K562 (cell line): Measurements from ENCODE around the gene PRRT1. TPM values are rescaled to one million over a fixed set of nuclear protein-coding genes. Genes with fewer than 3 reads are reported as not detected.

Source experiments
- BCL6 ChIP-seq: fragments of 250-450 bp; sonication (Bioruptor Pico); IDR thresholded peaks from 2 replicates; pipeline ENCODE4 v1.4.0; 2020
- CBX8 ChIP-seq: fragments of 200-600 bp; sonication (generic); IDR thresholded peaks from 2 replicates; pipeline ENCODE4 v1.6.1; 2012; ENCODE audit warnings: borderline replicate concordance, mixed run types, low read depth, mild to moderate bottlenecking, moderate library complexity, mixed read lengths, low read length, control low read depth, inconsistent platforms; ENCODE audit not compliant: poor library complexity, severe bottlenecking; ENCODE audit errors: extremely low read depth
- CHD1 ChIP-seq: fragments of 200-600 bp; sonication (generic); IDR thresholded peaks from one replicate; pipeline ENCODE4 v1.6.1; 2012; ENCODE audit warnings: mild to moderate bottlenecking, moderate library complexity, low read length, inconsistent platforms
- HDAC8 ChIP-seq: fragments of 450-650 bp; IDR thresholded peaks from 2 replicates; pipeline ENCODE4 v1.6.1; 2016; ENCODE audit warnings: mild to moderate bottlenecking, missing genetic modification characterization, moderate library complexity, missing compliant biosample characterization
- KDM4B ChIP-seq, 2 experiments: fragments of 450-650 bp in 1 of 2; sonication (generic) in 1 of 2; IDR thresholded peaks; 2 replicates each; pipeline ENCODE4 v1.6.1; 2016 to 2017; ENCODE audit warnings: borderline replicate concordance in 2 of 2, antibody characterized with exemption in 1 of 2, low read depth in 1 of 2, mild to moderate bottlenecking in 1 of 2
- MCM7 ChIP-seq, 2 experiments: fragments of 450-650 bp; IDR thresholded peaks; 2 replicates each; pipeline ENCODE4 v1.6.1; 2016 to 2018
- MED1 ChIP-seq: sonication (generic); formaldehyde crosslinking; IDR thresholded peaks from 2 replicates; pipeline ENCODE4 v1.8.1; 2023; ENCODE audit warnings: missing genetic modification reagents, borderline replicate concordance
- PHB ChIP-seq: fragments of 250-450 bp; sonication (Bioruptor Pico); IDR thresholded peaks from 2 replicates; pipeline ENCODE4 v1.5.0; 2021
- POLR3G ChIP-seq: IDR thresholded peaks from 2 replicates; pipeline ENCODE4 v1.6.1; 2011; ENCODE audit not compliant: insufficient read length, insufficient replicate concordance; ENCODE audit errors: extremely low read depth
- RCOR1 ChIP-seq, 2 experiments: IDR thresholded peaks; 2 replicates each; pipeline ENCODE4 v1.6.1; 2012; ENCODE audit warnings: low read depth in 2 of 2, low read length in 2 of 2, borderline replicate concordance in 1 of 2, improper control_type of control experiment in 1 of 2
- RFX5 ChIP-seq: IDR thresholded peaks from 2 replicates; pipeline ENCODE4 v1.6.1; 2011; ENCODE audit warnings: low read depth, mild to moderate bottlenecking, improper control_type of control experiment, low read length
- SLC30A9 ChIP-seq: fragments of 250-450 bp; sonication (Bioruptor Pico); IDR thresholded peaks from 2 replicates; pipeline ENCODE4 v1.8.0; 2022; ENCODE audit warnings: mild to moderate bottlenecking, moderate library complexity
- SMAD4 ChIP-seq: fragments of 250-450 bp; sonication (Bioruptor Pico); conservative IDR thresholded peaks from 2 replicates; pipeline ENCODE4 v1.8.0; 2021; ENCODE audit warnings: inconsistent platforms, mild to moderate bottlenecking, moderate library complexity
- TAF1 ChIP-seq: IDR thresholded peaks from 2 replicates; pipeline ENCODE4 v1.6.1; 2011; ENCODE audit warnings: mild to moderate bottlenecking, low read length, moderate library complexity; ENCODE audit not compliant: insufficient read depth, control insufficient read depth, severe bottlenecking; ENCODE audit errors: extremely low read depth
- TAF7 ChIP-seq: fragments of 450-650 bp; IDR thresholded peaks from 2 replicates; pipeline ENCODE4 v1.6.1; 2016; ENCODE audit warnings: missing genetic modification characterization, missing compliant biosample characterization
- XRCC3 ChIP-seq: fragments of 450-650 bp; IDR thresholded peaks from 2 replicates; pipeline ENCODE4 v1.6.1; 2017; ENCODE audit warnings: mild to moderate bottlenecking, moderate library complexity
- polyA plus RNA-seq, 8 experiments: library from polyadenylated mRNA; depleted of rRNA in 4 of 8; stranded (reverse) in 5 of 8; unstranded in 3 of 8; fragments of >200 nt; fragmentation: Nextera tagmentation in 2 of 8; fragmentation: Illumina TruSeq in 1 of 8; extraction: Ambion mirVana in 2 of 8; extraction: Trizol in 1 of 8; gene quantifications; 2 replicates each; pipeline versions ENCODE4 v1.2.1 to v1.2.3, GENCODE V29; 2011 to 2014; ENCODE audit warnings: inconsistent platforms in 1 of 8, missing spikeins in 1 of 8
- total RNA-seq, 7 experiments: library from RNA; depleted of rRNA in 6 of 7; stranded (reverse); fragments of >200 nt in 6 of 7; fragmentation: Illumina TruSeq in 2 of 7; extraction: Trizol in 2 of 7; gene quantifications; 2 replicates each; pipeline versions ENCODE4 v1.2.1 to v1.2.3, GENCODE V29; 2011 to 2021; ENCODE audit warnings: low replicate concordance in 1 of 7
- TF ChIP-seq, protein P1 (sequence below): sonication (generic); formaldehyde crosslinking; IDR thresholded peaks from 2 replicates; pipeline ENCODE4 v1.4.0; 2020; ENCODE audit warnings: mild to moderate bottlenecking, missing genetic modification reagents
- TF ChIP-seq, protein P2 (sequence below), 3 experiments: fragments of 200-800 bp in 1 of 3; fragments of 250-450 bp in 1 of 3; fragments of 450-650 bp in 1 of 3; sonication (Bioruptor Pico) in 1 of 3; sonication (Bioruptor generic) in 1 of 3; formaldehyde crosslinking in 1 of 3; IDR thresholded peaks; 2 replicates each; pipeline versions ENCODE4 v1.6.1 to v1.8.0; 2016 to 2022; ENCODE audit warnings: mild to moderate bottlenecking in 2 of 3, missing genetic modification characterization in 2 of 3, missing compliant biosample characterization in 1 of 3, moderate library complexity in 1 of 3
- TF ChIP-seq, protein P3 (sequence below): fragments of 250-450 bp; sonication (Bioruptor Pico); IDR thresholded peaks from 2 replicates; pipeline ENCODE4 v1.8.0; 2021; ENCODE audit warnings: mild to moderate bottlenecking, moderate library complexity
- TF ChIP-seq, protein P4 (sequence below): sonication (generic); formaldehyde crosslinking; IDR thresholded peaks from 2 replicates; pipeline ENCODE4 v1.9.0; 2022; ENCODE audit warnings: mild to moderate bottlenecking, missing genetic modification reagents

PRRT1 gene
- total and polyA plus RNA-seq, 9 of the 15 experiments (the other 6 are each of a cell fraction or from before 2014, with no cell fraction given): 0.14 to 3.5 (median 0.41) TPM

DNA sequence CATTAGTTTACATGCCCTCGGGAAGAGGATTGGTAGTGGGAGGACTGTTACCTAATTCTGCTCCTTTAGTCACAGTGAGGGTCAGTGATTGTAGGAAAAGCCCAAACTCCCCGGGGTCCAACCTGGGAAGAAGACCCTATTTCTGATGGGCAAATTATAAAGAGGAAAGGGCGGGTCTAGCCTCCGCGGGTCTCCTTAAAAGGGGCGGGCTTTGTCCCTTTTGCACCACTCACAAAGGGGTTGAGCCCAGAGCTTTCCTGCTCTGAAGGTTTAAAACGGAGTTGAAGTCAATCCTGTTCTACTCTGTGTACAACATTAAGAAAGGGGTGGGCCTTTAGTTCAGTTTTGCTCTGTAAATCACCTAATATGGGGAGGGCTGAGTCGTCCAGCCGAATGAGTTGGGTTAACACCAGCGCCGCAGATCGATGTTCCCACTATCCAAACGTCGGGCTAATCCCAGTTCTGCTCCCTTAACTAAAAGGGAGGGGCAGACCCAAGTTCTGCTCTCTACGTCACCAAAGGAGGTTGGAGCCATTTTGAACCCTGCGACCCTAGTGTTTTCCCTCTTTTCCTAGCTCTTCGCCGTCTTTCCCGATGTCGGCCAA, 25.5 kb upstream of the PRRT1 start (continued):
- TF ChIP-seq, protein P1, sequence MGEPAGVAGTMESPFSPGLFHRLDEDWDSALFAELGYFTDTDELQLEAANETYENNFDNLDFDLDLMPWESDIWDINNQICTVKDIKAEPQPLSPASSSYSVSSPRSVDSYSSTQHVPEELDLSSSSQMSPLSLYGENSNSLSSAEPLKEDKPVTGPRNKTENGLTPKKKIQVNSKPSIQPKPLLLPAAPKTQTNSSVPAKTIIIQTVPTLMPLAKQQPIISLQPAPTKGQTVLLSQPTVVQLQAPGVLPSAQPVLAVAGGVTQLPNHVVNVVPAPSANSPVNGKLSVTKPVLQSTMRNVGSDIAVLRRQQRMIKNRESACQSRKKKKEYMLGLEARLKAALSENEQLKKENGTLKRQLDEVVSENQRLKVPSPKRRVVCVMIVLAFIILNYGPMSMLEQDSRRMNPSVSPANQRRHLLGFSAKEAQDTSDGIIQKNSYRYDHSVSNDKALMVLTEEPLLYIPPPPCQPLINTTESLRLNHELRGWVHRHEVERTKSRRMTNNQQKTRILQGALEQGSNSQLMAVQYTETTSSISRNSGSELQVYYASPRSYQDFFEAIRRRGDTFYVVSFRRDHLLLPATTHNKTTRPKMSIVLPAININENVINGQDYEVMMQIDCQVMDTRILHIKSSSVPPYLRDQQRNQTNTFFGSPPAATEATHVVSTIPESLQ (CRISPR knock-in tag): peak; percentile 87; the same call in 1 of the 2 replicates
- TF ChIP-seq POLR3G (no peak), BCL6 (no peak), RFX5 (no peak), TAF7 (tag) (peak; percentile 71; the same call in 1 of the 2 replicates), MED1 (CRISPR knock-in tag) (no peak), CBX8 (no peak), TAF1 (peak; percentile 18), HDAC8 (tag) (no peak), RCOR1 (IDR thresholded peaks at IDR 0.05; ENCODE audit: borderline replicate concordance in 1 of 2, low read depth in 2 of 2, low read length in 2 of 2) (peak in 1 of 2 experiments; percentile 30; a peak in 1 of 4 replicates), PHB (CRISPR knock-in tag) (no peak), SMAD4 (CRISPR knock-in tag) (peak; percentile 30), SLC30A9 (CRISPR knock-in tag) (no peak), CHD1 (peak; percentile 95), MCM7 (IDR thresholded peaks at IDR 0.05) (no peak), XRCC3 (no peak), KDM4B (IDR thresholded peaks at IDR 0.05; ENCODE audit: borderline replicate concordance in 2 of 2, low read depth in 1 of 2) (no peak)
- TF ChIP-seq, protein P2, sequence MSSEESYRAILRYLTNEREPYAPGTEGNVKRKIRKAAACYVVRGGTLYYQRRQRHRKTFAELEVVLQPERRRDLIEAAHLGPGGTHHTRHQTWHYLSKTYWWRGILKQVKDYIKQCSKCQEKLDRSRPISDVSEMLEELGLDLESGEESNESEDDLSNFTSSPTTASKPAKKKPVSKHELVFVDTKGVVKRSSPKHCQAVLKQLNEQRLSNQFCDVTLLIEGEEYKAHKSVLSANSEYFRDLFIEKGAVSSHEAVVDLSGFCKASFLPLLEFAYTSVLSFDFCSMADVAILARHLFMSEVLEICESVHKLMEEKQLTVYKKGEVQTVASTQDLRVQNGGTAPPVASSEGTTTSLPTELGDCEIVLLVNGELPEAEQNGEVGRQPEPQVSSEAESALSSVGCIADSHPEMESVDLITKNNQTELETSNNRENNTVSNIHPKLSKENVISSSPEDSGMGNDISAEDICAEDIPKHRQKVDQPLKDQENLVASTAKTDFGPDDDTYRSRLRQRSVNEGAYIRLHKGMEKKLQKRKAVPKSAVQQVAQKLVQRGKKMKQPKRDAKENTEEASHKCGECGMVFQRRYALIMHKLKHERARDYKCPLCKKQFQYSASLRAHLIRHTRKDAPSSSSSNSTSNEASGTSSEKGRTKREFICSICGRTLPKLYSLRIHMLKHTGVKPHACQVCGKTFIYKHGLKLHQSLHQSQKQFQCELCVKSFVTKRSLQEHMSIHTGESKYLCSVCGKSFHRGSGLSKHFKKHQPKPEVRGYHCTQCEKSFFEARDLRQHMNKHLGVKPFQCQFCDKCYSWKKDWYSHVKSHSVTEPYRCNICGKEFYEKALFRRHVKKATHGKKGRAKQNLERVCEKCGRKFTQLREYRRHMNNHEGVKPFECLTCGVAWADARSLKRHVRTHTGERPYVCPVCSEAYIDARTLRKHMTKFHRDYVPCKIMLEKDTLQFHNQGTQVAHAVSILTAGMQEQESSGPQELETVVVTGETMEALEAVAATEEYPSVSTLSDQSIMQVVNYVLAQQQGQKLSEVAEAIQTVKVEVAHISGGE (CRISPR knock-in tag; IDR thresholded peaks at IDR 0.05): no peak
- TF ChIP-seq, protein P3, sequence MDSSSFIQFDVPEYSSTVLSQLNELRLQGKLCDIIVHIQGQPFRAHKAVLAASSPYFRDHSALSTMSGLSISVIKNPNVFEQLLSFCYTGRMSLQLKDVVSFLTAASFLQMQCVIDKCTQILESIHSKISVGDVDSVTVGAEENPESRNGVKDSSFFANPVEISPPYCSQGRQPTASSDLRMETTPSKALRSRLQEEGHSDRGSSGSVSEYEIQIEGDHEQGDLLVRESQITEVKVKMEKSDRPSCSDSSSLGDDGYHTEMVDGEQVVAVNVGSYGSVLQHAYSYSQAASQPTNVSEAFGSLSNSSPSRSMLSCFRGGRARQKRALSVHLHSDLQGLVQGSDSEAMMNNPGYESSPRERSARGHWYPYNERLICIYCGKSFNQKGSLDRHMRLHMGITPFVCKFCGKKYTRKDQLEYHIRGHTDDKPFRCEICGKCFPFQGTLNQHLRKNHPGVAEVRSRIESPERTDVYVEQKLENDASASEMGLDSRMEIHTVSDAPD (CRISPR knock-in tag): no peak
- TF ChIP-seq, protein P4, sequence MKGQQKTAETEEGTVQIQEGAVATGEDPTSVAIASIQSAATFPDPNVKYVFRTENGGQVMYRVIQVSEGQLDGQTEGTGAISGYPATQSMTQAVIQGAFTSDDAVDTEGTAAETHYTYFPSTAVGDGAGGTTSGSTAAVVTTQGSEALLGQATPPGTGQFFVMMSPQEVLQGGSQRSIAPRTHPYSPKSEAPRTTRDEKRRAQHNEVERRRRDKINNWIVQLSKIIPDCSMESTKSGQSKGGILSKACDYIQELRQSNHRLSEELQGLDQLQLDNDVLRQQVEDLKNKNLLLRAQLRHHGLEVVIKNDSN (CRISPR knock-in tag): no peak; the same call in 1 of the 2 replicates
